IPS-18a (cell line): ENCODE data around the gene GIGYF2.
A peak's percentile ranks its signal among the peaks of the same experiment; 100 is the strongest.
"Not testable (repeated sequence)": the region's sequence is repeated elsewhere in the genome, so short reads cannot be mapped to it uniquely, and the experiment has no call there.

Experiments
- H3K27ac ChIP-seq: one replicate; pipeline ENCODE4 v1.5.1; 2013; ENCODE audit warnings: low read length
- H3K27me3 ChIP-seq: one replicate; pipeline ENCODE4 v1.6.1; 2013; ENCODE audit warnings: mild to moderate bottlenecking, low read length; ENCODE audit not compliant: control insufficient read depth, insufficient read depth
- H3K36me3 ChIP-seq: one replicate; pipeline ENCODE4 v1.6.1; 2013; ENCODE audit warnings: low read depth, low read length; ENCODE audit not compliant: control insufficient read depth
- H3K4me1 ChIP-seq: one replicate; pipeline ENCODE4 v1.6.1; 2013; ENCODE audit warnings: low read depth, low read length; ENCODE audit not compliant: control insufficient read depth
- H3K4me3 ChIP-seq: one replicate; pipeline ENCODE4 v1.5.1; 2013; ENCODE audit warnings: low read length
- H3K9ac ChIP-seq: one replicate; pipeline ENCODE4 v1.6.1; 2013; ENCODE audit warnings: mild to moderate bottlenecking, low read length, moderate library complexity
- H3K9me3 ChIP-seq: one replicate; pipeline ENCODE4 v1.6.1; 2013; ENCODE audit warnings: low read depth, low read length; ENCODE audit not compliant: control insufficient read depth

GIGYF2 gene

GRCh38 chr2:232689152-232689910 is 7.8 kb upstream of the GIGYF2 start:
- Histone ChIP-seq H3K9me3 (no peaks in the 10 kb centered on the region), H3K4me3 (no peak overlapping the region), H3K36me3 (no peaks in the 10 kb centered on the region), H3K27ac (no peak overlapping the region), H3K4me1 (no peaks in the 10 kb centered on the region), H3K27me3 (no peaks in the 10 kb centered on the region), H3K9ac (no peak overlapping the region)

- not testable (repeated sequence) for H3K9ac ChIP-seq, H3K36me3 ChIP-seq, H3K4me3 ChIP-seq, H3K27ac ChIP-seq, H3K27me3 ChIP-seq, H3K9me3 ChIP-seq, H3K4me1 ChIP-seq
These were observed 6.0 kb upstream of the GIGYF2 start for GRCh38 chr2:232691117-232691516.

GRCh38 chr2:232693344-232693743 is 3.8 kb upstream of the GIGYF2 start:
- Histone ChIP-seq H3K27ac (no peak overlapping the region), H3K4me1 (peaks cover 7% of the 10 kb centered on the region), H3K27me3 (no peaks in the 10 kb centered on the region), H3K36me3 (no peaks in the 10 kb centered on the region), H3K9me3 (no peaks in the 10 kb centered on the region), H3K4me3 (no peak overlapping the region), H3K9ac (no peak overlapping the region)

GRCh38 chr2:232696609-232697058 is 497 bp upstream of the GIGYF2 start:
- no peaks in the 10 kb centered on the region for H3K27me3 ChIP-seq
- H3K36me3 ChIP-seq: no peaks in the 10 kb centered on the region
- H3K4me3 ChIP-seq: peak overlapping the region; percentile 32
- H3K9ac ChIP-seq: no peak overlapping the region
- H3K9me3 ChIP-seq: no peaks in the 10 kb centered on the region
- no peak overlapping the region for H3K27ac ChIP-seq
- peaks cover 17% of the 10 kb centered on the region for H3K4me1 ChIP-seq

- Histone ChIP-seq H3K36me3 (peaks cover 5% of the 10 kb centered on the region), H3K4me3 (peak overlapping the region; percentile 90), H3K27me3 (no peaks in the 10 kb centered on the region), H3K4me1 (peaks cover 17% of the 10 kb centered on the region), H3K9ac (peak overlapping the region; percentile 79), H3K27ac (peak overlapping the region; percentile 52), H3K9me3 (no peaks in the 10 kb centered on the region)
These were observed 628 bp downstream of the GIGYF2 start for GRCh38 chr2:232697807-232698110.

GRCh38 chr2:232698556-232699091 is 1.5 kb downstream of the GIGYF2 start:
- Histone ChIP-seq H3K27me3 (no peaks in the 10 kb centered on the region), H3K36me3 (peaks cover 8% of the 10 kb centered on the region), H3K9ac (peak overlapping the region; percentile 79), H3K27ac (no peak overlapping the region), H3K4me1 (peaks cover 17% of the 10 kb centered on the region), H3K4me3 (peak overlapping the region; percentile 90), H3K9me3 (no peaks in the 10 kb centered on the region)

GRCh38 chr2:232699110-232699509 is 2.0 kb downstream of the GIGYF2 start:
- Histone ChIP-seq H3K9ac (peak overlapping the region; percentile 79), H3K36me3 (peaks cover 9% of the 10 kb centered on the region), H3K27me3 (no peaks in the 10 kb centered on the region)

GRCh38 chr2:232700154-232700553 is 3.0 kb downstream of the GIGYF2 start:
- Histone ChIP-seq H3K4me1 (peaks cover 17% of the 10 kb centered on the region), H3K9ac (no peak overlapping the region), H3K27me3 (no peaks in the 10 kb centered on the region), H3K9me3 (no peaks in the 10 kb centered on the region), H3K27ac (no peak overlapping the region), H3K4me3 (no peak overlapping the region), H3K36me3 (peaks cover 9% of the 10 kb centered on the region)

More at GRCh38 chr2:232699110-232699509, 2.0 kb downstream of the GIGYF2 start:
- H3K9me3 ChIP-seq: no peaks in the 10 kb centered on the region
- no peak overlapping the region for H3K27ac ChIP-seq
- peak overlapping the region; percentile 90 for H3K4me3 ChIP-seq
- H3K4me1 ChIP-seq: peaks cover 17% of the 10 kb centered on the region

GRCh38 chr2:232707076-232707475 is 9.9 kb downstream of the GIGYF2 start:
- H3K27ac ChIP-seq: no peak overlapping the region
- no peaks in the 10 kb centered on the region for H3K27me3 ChIP-seq
- no peak overlapping the region for H3K4me3 ChIP-seq
- peaks cover 13% of the 10 kb centered on the region for H3K36me3 ChIP-seq
- no peak overlapping the region for H3K9ac ChIP-seq
- H3K9me3 ChIP-seq: no peaks in the 10 kb centered on the region
- no peaks in the 10 kb centered on the region for H3K4me1 ChIP-seq

GRCh38 chr2:232713505-232713904 is 16.4 kb downstream of the GIGYF2 start:
- Histone ChIP-seq H3K4me1 (no peaks in the 10 kb centered on the region), H3K9me3 (no peaks in the 10 kb centered on the region), H3K36me3 (peaks cover 5% of the 10 kb centered on the region), H3K27me3 (no peaks in the 10 kb centered on the region), H3K27ac (no peak overlapping the region), H3K9ac (no peak overlapping the region), H3K4me3 (no peak overlapping the region)

GRCh38 chr2:232714969-232715368 is 17.8 kb downstream of the GIGYF2 start:
- H3K4me3 ChIP-seq: no peak overlapping the region
- no peaks in the 10 kb centered on the region for H3K27me3 ChIP-seq
- H3K27ac ChIP-seq: no peak overlapping the region
- H3K36me3 ChIP-seq: peaks cover 5% of the 10 kb centered on the region
- no peak overlapping the region for H3K9ac ChIP-seq
- H3K9me3 ChIP-seq: no peaks in the 10 kb centered on the region
- no peaks in the 10 kb centered on the region for H3K4me1 ChIP-seq

- not testable (repeated sequence) for H3K36me3 ChIP-seq, H3K27ac ChIP-seq, H3K4me1 ChIP-seq, H3K9me3 ChIP-seq, H3K4me3 ChIP-seq, H3K27me3 ChIP-seq, H3K9ac ChIP-seq
These were observed 22.9 kb downstream of the GIGYF2 start for GRCh38 chr2:232720056-232720455.
